Measurements from ENCODE around the gene FNBP1L.

DNA sequence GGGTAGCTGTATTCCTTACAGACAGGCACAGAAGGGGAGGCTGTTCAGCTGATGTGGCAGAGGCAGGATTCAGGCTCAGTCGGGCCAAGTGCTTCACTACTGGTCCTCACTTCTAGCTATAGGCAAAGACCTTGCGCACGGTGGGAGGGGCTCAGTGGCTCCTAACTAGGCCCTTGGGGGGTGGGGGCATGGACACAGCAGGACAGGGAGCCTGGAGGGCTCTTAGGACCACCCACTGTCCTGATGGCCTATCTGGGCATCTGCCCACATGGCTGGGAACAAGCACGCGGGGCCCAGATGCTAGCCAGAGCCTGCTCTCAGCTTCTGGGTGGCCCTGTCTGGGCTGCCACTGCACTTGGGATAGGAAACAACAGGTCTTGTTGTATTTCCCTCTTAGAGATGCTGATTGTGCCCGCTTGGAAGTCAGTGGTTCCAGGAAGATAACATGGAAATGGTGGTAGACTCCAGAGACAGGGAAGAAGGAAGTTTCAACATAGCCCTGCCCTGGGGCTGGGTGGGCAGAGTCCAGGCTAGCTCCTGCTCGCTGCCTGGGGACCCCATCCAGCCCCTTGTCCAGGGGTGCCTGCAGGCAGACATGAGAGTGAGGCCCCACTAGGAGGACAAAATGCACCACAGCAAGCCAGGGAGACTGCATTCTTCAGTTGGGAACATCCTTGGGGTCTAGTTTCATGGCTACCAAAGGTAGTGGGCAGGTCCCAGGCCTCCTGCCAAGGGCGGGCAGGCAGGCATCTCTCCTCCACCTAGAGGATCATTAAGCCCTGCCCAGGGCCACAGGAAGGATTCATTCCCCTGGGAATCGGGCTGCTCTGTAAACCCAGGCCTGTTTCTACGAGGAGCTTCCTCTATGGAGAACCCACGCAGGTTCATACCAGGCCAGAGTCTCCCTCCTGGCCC, 131.2 kb downstream of the FNBP1L start:
- TF ChIP-seq POLR2AphosphoS5 (IDR thresholded peaks at IDR 0.05; ENCODE audit: borderline replicate concordance, low read depth, low read length) (no peak), EZH2 (IDR thresholded peaks at IDR 0.05) (no peak), FOXP2 (optimal IDR thresholded peaks at IDR 0.05; ENCODE audit: control extremely low read depth, extremely low read length, insufficient read depth) (no peak)

Measured in SK-N-MC (cell line).